GM12878 (cell line): Measurements from ENCODE around the gene MMD2. TPM values are rescaled to one million over a fixed set of nuclear protein-coding genes. Genes with fewer than 3 reads are reported as not detected.
A peak's percentile ranks its signal among the peaks of the same experiment; 100 is the strongest.

Experiments
- ATAC-seq: fragments of 200-7000 bp; cut with Tn5 transposase; 3 replicates; pipeline ENCODE4 v1.9.1; 2020; ENCODE audit warnings: mild to moderate bottlenecking, moderate library complexity
- BruUV-seq: library from RNA; stranded (reverse); fragments of 400-500 nt; replicated peaks from 2 replicates; lab custom pipeline; 2021; lab: Mats Ljungman, UMichigan
- CTCF ChIA-PET: fragments of 300-600 bp; sonication (Branson Sonifier 250); formaldehyde crosslinking; extraction: SDS; loops from one replicate; lab custom pipeline; 2021; ENCODE audit warnings: inconsistent platforms; lab: Yijun Ruan, JAX
- POLR2A ChIA-PET: fragments of 350-600 bp; formaldehyde crosslinking; extraction: SDS; loops from one replicate; lab custom pipeline; 2021; ENCODE audit warnings: inconsistent platforms; lab: Charles Lee
- RAD21 ChIA-PET: fragments of 300-600 bp; sonication (Branson Sonifier 250); formaldehyde crosslinking; loops from one replicate; lab custom pipeline; 2023; ENCODE audit warnings: antibody characterized with exemption; ENCODE audit not compliant: unreplicated experiment; lab: Charles Lee
- SMC1A ChIA-PET: fragments of 300-600 bp; sonication (Branson Sonifier 250); formaldehyde crosslinking; loops from one replicate; lab custom pipeline; 2023; ENCODE audit not compliant: unreplicated experiment, uncharacterized antibody; lab: Charles Lee
- DNase-seq: peaks from one replicate; pipeline ENCODE4 v3.0.0-alpha.2; 2011; ENCODE audit warnings: low read depth, low spot score
- FAIRE-seq: peaks from 3 replicates; lab custom pipeline; 2011; peaks lifted over from hg19 to GRCh38; lab: Jason Lieb, UNC
- H2AFZ ChIP-seq: 2 replicates; pipeline ENCODE4 v1.6.0; 2011; ENCODE audit warnings: low read depth, low read length, control low read depth; ENCODE audit not compliant: control insufficient read depth
- H3K27ac ChIP-seq: 2 replicates; pipeline ENCODE4 v1.5.1; 2011; ENCODE audit warnings: control low read depth; ENCODE audit not compliant: control insufficient read depth, insufficient read depth
- H3K27me3 ChIP-seq, 2 experiments: replicated peaks in 1 of 2; 2 replicates each; pipeline versions ENCODE4 v1.6.0 to v1.6.1; 2011; ENCODE audit warnings: low read length in 1 of 2; ENCODE audit not compliant: control insufficient read depth in 2 of 2, insufficient read depth in 2 of 2
- H3K36me3 ChIP-seq, 2 experiments: 2 replicates each; pipeline ENCODE4 v1.5.1; 2011; ENCODE audit warnings: low read length in 1 of 2; ENCODE audit not compliant: control insufficient read depth in 2 of 2, insufficient read depth in 2 of 2
- H3K4me1 ChIP-seq: 2 replicates; pipeline ENCODE4 v1.6.1; 2011; ENCODE audit warnings: mild to moderate bottlenecking, low read length, moderate library complexity, mixed read lengths; ENCODE audit not compliant: control insufficient read depth, insufficient read depth
- H3K4me2 ChIP-seq: 2 replicates; pipeline ENCODE4 v1.6.0; 2011; ENCODE audit warnings: control low read depth; ENCODE audit not compliant: control insufficient read depth, insufficient read depth
- H3K4me3 ChIP-seq: fragments of 200-600 bp; sonication (generic); 2 replicates; pipeline ENCODE4 v1.5.1; 2016
- H3K79me2 ChIP-seq: 2 replicates; pipeline ENCODE4 v1.6.0; 2011; ENCODE audit warnings: low read length; ENCODE audit not compliant: control insufficient read depth, insufficient read depth
- H3K9ac ChIP-seq: 2 replicates; pipeline ENCODE4 v1.8.0; 2011; ENCODE audit warnings: low read length, control low read depth, mixed read lengths; ENCODE audit not compliant: control insufficient read depth, insufficient read depth
- H3K9me3 ChIP-seq: replicated peaks from 3 replicates; pipeline ENCODE4 v1.5.1; 2011; ENCODE audit warnings: mild to moderate bottlenecking, low read length; ENCODE audit not compliant: control insufficient read depth, insufficient read depth
- H4K20me1 ChIP-seq: 2 replicates; pipeline ENCODE4 v1.6.0; 2011; ENCODE audit not compliant: control insufficient read depth, insufficient read depth
- ETV6 ChIP-seq, 2 experiments: fragments of 450-650 bp in 1 of 2; IDR thresholded peaks in 1 of 2; conservative IDR thresholded peaks in 1 of 2; 2 replicates each; pipeline ENCODE4 v1.6.1; 2014; ENCODE audit warnings: antibody characterized with exemption in 1 of 2, borderline replicate concordance in 1 of 2, low read depth in 1 of 2, mild to moderate bottlenecking in 1 of 2, moderate library complexity in 1 of 2
- NFIC ChIP-seq: IDR thresholded peaks from 2 replicates; pipeline ENCODE4 v1.6.1; 2012; ENCODE audit warnings: low read depth, mild to moderate bottlenecking, inconsistent platforms, low read length, moderate library complexity
- PML ChIP-seq: IDR thresholded peaks from 2 replicates; pipeline ENCODE4 v1.6.1; 2012; ENCODE audit warnings: low read length, inconsistent platforms
- SRF ChIP-seq, 2 experiments: IDR thresholded peaks; 2 replicates each; pipeline ENCODE4 v1.6.1; 2011; ENCODE audit warnings: low read depth in 2 of 2, low read length in 2 of 2, mild to moderate bottlenecking in 1 of 2, moderate library complexity in 1 of 2
- WGBS: methylation state at CpG from one replicate; pipeline ENCODE4 v1.1.6; 2016; ENCODE audit warnings: low lambda C conversion rate; ENCODE audit not compliant: insufficient replicate concordance, insufficient coverage; ENCODE audit errors: missing lambda C conversion rate; 5-methylcytosine and 5-hydroxymethylcytosine counted together
- in situ Hi-C: fragments of 300-500 bp; cut with MboI; formaldehyde crosslinking; loops from 9 replicates; pipeline ENCODE4 v1.14.3; 2018; ENCODE audit warnings: mixed read lengths
- intact Hi-C: fragments of 100-400 bp; cut with micrococcal nuclease; formaldehyde crosslinking; loops from one replicate; pipeline ENCODE4 v1.14.2; 2022; ENCODE audit not compliant: unreplicated experiment
- polyA plus RNA-seq, 11 experiments: library from polyadenylated mRNA; depleted of rRNA in 4 of 11; unstranded in 6 of 11; stranded (reverse) in 5 of 11; fragments of >200 nt; fragmentation: Nextera tagmentation in 4 of 11; fragmentation: Illumina TruSeq in 1 of 11; extraction: Ambion mirVana in 4 of 11; extraction: Trizol in 1 of 11; gene quantifications; 1 replicate in 1 of 11; 2 replicates in 10 of 11; pipeline versions ENCODE4 v1.2.1 to v1.2.3, GENCODE V29; 2011 to 2016; ENCODE audit warnings: inconsistent platforms in 2 of 11, missing spikeins in 2 of 11, low read depth in 1 of 11
- total RNA-seq, 4 experiments: library from RNA; depleted of rRNA in 3 of 4; stranded (reverse); fragments of >200 nt in 3 of 4; fragmentation: Illumina TruSeq in 1 of 4; extraction: Trizol in 1 of 4; gene quantifications; 2 replicates each; pipeline versions ENCODE4 v1.2.1 to v1.2.3, GENCODE V29; 2013 to 2021
- TF ChIP-seq, protein P1 (sequence below): IDR thresholded peaks from 2 replicates; pipeline ENCODE4 v1.6.1; 2011; ENCODE audit warnings: borderline replicate concordance, low read depth, mild to moderate bottlenecking, moderate library complexity, low read length; ENCODE audit not compliant: insufficient read depth, poor library complexity, severe bottlenecking
- TF ChIP-seq, protein P2 (sequence below): IDR thresholded peaks from 2 replicates; pipeline ENCODE4 v1.6.1; 2012; ENCODE audit warnings: improper control_type of control experiment, low read depth, low read length; ENCODE audit not compliant: insufficient replicate concordance

MMD2 gene
- total and polyA plus RNA-seq, 10 of the 15 experiments (the other 5 are each of a cell fraction or from before 2014, with no cell fraction given): not detected

- RAD21 ChIA-PET: no interaction called here
- POLR2A ChIA-PET: no interaction called here
- Histone ChIP-seq H3K79me2 (no peaks in the 10 kb centered on the region), H3K4me2 (no peak overlapping the region), H3K27me3 (no peaks in the 10 kb centered on the region), H3K9me3 (no peaks in the 10 kb centered on the region), H2AFZ (no peak overlapping the region), H3K36me3 (peaks cover 2 to 5% of the 10 kb centered on the region in 2 experiments; a peak in 2 of 4 replicates), H3K4me3 (no peak overlapping the region), H3K9ac (no peak overlapping the region), H4K20me1 (no peaks in the 10 kb centered on the region), H3K27ac (no peak overlapping the region), H3K4me1 (no peaks in the 10 kb centered on the region; the same call in 1 of the 2 replicates)
- intact Hi-C loops: no loop called here
- 98% methylated on average over 4 of the region's 4 CpGs for WGBS
- ATAC-seq: no peak
- SMC1A ChIA-PET: no interaction called here
- FAIRE-seq: no peak
- no peak for DNase-seq
- TF ChIP-seq, protein P1, sequence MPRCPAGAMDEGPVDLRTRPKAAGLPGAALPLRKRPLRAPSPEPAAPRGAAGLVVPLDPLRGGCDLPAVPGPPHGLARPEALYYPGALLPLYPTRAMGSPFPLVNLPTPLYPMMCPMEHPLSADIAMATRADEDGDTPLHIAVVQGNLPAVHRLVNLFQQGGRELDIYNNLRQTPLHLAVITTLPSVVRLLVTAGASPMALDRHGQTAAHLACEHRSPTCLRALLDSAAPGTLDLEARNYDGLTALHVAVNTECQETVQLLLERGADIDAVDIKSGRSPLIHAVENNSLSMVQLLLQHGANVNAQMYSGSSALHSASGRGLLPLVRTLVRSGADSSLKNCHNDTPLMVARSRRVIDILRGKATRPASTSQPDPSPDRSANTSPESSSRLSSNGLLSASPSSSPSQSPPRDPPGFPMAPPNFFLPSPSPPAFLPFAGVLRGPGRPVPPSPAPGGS: peak; percentile 33
- no peak for TF ChIP-seq SRF (IDR thresholded peaks at IDR 0.05; ENCODE audit: low read depth in 2 of 2, low read length in 2 of 2)
- TF ChIP-seq, all 136 proteins: peak for 1
- in situ Hi-C loops: no loop called here
- BruUV-seq: no TSS peak
- CTCF ChIA-PET: interaction anchor here (1.5 to 1.9 kb wide), 2 partner anchors 27 to 86 kb away, joined by 3 to 7 read pairs; no protein-coding TSS in a partner anchor
These were observed 42.0 kb upstream of the MMD2 start for GRCh38 chr7:5001003-5001402.

DNA sequence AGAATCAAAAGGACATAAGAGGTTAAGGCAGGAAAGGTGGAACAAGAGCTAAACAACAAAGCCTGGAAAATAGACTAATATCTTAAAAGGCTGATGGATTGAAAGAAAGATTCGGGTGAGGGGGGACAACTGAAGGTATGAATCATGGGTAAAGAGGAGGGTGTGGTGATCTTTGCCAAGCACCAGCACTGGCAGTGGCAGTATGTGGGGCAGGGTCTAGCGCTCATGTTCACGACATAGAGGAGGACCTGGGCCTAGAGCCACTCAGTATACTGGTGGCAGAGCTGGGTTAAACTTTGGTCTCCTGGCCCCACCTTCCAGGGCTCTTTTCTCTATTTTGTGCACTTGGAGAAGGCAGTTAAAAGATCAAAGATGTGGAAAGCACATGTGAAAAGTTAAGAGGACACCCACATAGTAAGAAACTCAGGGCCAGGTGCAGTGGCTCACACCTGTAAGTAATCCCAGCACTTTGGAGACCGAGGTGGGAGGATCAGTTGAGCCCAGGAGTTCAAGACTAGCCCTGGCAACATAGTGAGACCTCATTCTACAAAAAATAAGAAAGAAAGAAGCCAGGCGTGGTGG, 40.5 kb upstream of the MMD2 start:
- H3K27ac ChIP-seq: no peak overlapping the region
- peaks cover 4% of the 10 kb centered on the region for H3K4me1 ChIP-seq
- H3K4me3 ChIP-seq: no peak overlapping the region
- peaks cover 3 to 8% of the 10 kb centered on the region in 2 experiments; a peak in 3 of 4 replicates for H3K36me3 ChIP-seq
- ChIA-PET CTCF (interaction anchor here (0.6 to 1.9 kb wide), 3 partner anchors 26 to 35 kb away, joined by 3 to 8 read pairs (median 7); no protein-coding TSS in a partner anchor), SMC1A (interaction anchor here (0.6 kb wide), 1 partner anchor 10 kb away, joined by 3 read pairs; no protein-coding TSS in a partner anchor), POLR2A (interaction anchor here (0.5 kb wide), 1 partner anchor 290 kb away, joined by 4 read pairs; no protein-coding TSS in a partner anchor), RAD21 (no interaction called here)
- no peak overlapping the region for H3K9ac ChIP-seq
- intact Hi-C loops (no loop called here), in situ Hi-C loops (no loop called here)
- no peaks in the 10 kb centered on the region for H3K79me2 ChIP-seq
- no peaks in the 10 kb centered on the region for H3K27me3 ChIP-seq
- H3K9me3 ChIP-seq: no peaks in the 10 kb centered on the region
- no peak for DNase-seq
- 95% methylated on average over 5 of the region's 5 CpGs for WGBS
- ATAC-seq: no peak
- no peaks in the 10 kb centered on the region for H4K20me1 ChIP-seq
- H3K4me2 ChIP-seq: no peak overlapping the region
- BruUV-seq: no TSS peak
- H2AFZ ChIP-seq: no peak overlapping the region
- no peak for FAIRE-seq
- TF ChIP-seq, protein P2, sequence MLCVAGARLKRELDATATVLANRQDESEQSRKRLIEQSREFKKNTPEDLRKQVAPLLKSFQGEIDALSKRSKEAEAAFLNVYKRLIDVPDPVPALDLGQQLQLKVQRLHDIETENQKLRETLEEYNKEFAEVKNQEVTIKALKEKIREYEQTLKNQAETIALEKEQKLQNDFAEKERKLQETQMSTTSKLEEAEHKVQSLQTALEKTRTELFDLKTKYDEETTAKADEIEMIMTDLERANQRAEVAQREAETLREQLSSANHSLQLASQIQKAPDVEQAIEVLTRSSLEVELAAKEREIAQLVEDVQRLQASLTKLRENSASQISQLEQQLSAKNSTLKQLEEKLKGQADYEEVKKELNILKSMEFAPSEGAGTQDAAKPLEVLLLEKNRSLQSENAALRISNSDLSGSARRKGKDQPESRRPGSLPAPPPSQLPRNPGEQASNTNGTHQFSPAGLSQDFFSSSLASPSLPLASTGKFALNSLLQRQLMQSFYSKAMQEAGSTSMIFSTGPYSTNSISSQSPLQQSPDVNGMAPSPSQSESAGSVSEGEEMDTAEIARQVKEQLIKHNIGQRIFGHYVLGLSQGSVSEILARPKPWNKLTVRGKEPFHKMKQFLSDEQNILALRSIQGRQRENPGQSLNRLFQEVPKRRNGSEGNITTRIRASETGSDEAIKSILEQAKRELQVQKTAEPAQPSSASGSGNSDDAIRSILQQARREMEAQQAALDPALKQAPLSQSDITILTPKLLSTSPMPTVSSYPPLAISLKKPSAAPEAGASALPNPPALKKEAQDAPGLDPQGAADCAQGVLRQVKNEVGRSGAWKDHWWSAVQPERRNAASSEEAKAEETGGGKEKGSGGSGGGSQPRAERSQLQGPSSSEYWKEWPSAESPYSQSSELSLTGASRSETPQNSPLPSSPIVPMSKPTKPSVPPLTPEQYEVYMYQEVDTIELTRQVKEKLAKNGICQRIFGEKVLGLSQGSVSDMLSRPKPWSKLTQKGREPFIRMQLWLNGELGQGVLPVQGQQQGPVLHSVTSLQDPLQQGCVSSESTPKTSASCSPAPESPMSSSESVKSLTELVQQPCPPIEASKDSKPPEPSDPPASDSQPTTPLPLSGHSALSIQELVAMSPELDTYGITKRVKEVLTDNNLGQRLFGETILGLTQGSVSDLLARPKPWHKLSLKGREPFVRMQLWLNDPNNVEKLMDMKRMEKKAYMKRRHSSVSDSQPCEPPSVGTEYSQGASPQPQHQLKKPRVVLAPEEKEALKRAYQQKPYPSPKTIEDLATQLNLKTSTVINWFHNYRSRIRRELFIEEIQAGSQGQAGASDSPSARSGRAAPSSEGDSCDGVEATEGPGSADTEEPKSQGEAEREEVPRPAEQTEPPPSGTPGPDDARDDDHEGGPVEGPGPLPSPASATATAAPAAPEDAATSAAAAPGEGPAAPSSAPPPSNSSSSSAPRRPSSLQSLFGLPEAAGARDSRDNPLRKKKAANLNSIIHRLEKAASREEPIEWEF: no peak
- no peak for TF ChIP-seq NFIC
- TF ChIP-seq PML: no peak
- TF ChIP-seq ETV6 (conservative IDR thresholded peaks at IDR 0.05 in 1 of 2, IDR thresholded peaks at IDR 0.05 in 1 of 2; ENCODE audit: borderline replicate concordance in 1 of 2, low read depth in 1 of 2): no peak
